ENCODE data around the gene IQGAP1.
"Not testable (repeated sequence)": the region's sequence is repeated elsewhere in the genome, so short reads cannot be mapped to it uniquely, and the experiment has no call there.

IQGAP1 gene

DNA sequence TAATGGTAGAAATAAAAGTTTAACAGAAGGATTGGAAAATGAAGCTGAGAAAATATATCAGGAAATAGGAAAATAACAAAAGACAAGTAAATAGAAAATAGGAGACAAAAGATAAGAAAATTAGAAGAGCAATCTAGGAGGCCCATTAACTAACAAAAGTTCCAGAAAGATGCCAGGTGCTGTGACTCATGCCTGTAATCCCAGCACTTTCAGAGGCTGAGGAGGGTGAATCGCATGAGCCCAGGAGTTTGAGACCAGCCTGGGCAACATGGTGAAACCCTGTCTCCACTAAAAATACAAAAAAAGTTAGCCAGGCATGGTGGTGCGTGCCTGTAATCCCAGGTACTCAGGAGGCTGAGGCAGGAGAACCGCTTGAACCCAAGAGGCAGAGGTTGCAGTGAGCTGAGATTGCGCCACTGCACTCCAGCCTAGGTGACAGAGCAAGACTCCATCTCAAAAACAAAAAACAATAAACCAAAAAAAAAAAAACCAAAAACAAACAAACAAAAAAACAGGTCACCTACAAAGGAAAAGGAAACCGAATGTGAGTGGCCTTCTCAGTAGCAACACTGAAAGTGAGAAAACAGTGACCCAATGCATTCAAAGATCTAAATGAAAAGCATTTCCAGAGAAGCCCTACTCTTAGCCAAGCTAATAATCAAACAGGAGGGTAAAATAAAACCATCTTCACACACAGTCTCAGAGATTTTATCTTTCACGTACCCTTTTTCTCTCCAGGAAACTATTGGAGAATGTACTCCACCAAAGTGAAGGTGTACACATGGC lies 136.2 kb downstream of the IQGAP1 start:
- not testable (repeated sequence) for DNase-seq (ENCODE audit: low read depth in 1 of 2, low spot score in 1 of 2)

DNA sequence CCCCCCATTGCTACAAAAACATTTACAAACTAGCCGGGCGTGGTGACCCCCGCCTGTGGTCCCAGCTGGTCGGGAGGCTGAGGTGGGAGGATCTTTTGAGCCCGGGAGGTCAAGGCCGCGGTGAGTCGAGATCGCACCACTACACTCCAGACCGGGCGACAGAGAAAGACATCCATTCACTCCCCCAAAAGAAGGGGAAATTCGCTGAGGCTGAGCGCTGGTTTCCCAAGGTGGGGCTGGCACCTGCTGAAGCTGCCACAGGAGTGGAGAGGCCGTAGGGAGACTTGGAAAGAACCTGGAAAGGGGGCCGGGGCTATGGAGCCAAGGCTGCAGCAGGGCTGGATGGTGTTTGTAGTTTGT lies 140.9 kb downstream of the IQGAP1 start:
- DNase-seq (ENCODE audit: low read depth in 1 of 2, low spot score in 1 of 2), result no peak

- DNase-seq (ENCODE audit: low read depth in 1 of 2, low spot score in 1 of 2), result peak; percentile 21 to 44
Measured at GRCh38 chr15:90529371-90530249, 141.6 kb downstream of the IQGAP1 start, which contains the start of gene CRTC3. TSS of gene CRTC3 (plus strand) at chr15:90529923. CDS start at chr15:90530072, 149 bp downstream.

DNA sequence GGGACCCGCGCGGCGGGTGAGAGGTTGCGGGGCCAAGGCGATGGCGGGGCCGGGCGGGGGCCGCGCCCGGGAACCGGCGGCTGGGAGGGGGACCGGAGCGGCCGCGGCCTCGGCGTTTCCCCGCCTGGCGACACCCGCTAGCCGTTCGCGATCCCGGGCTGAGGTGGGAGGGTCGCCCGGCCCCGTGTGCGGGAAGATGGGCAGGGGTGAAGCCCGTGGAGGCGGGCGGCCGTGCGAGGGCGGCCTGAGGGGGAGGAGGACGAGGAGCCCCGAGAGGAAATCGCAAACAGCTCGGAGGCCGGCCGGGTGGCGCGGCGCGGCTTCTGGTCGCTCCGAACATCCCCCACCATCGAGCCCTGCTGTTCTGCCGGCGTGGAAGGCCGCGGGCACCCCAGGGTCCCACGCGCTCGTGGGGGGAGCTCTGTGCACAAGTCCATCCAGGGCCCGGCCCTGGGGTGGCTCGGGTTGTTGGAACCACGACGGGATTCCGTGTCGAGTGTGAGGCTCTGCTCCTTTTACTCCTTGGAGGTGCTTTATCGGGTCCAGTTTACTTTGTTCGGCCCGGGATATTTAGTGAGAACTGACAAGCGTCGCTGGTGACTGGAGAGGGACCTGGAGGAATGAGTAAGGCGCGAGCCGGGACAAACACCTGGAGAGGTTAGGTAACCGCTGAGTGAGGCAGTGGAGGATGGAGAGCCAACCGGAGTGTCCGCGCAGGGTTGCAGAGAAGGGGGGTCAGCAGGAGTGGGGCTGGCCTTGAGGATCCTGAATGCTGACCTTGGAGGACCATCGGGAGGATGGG lies 142.4 kb downstream of the IQGAP1 start:
- peak in 1 of 2 donors; percentile 31 for DNase-seq (ENCODE audit: low read depth in 1 of 2, low spot score in 1 of 2)

GRCh38 chr15:90531147-90531546 lies 143.1 kb downstream of the IQGAP1 start:
- DNase-seq (ENCODE audit: low read depth in 1 of 2, low spot score in 1 of 2), result no peak

- no peak for DNase-seq (ENCODE audit: low read depth in 1 of 2, low spot score in 1 of 2)
Measured at GRCh38 chr15:90535254-90535653, 147.2 kb downstream of the IQGAP1 start.

- peak in 1 of 2 donors; percentile 36 for DNase-seq (ENCODE audit: low read depth in 1 of 2, low spot score in 1 of 2)
Measured at GRCh38 chr15:90539789-90540188, 151.7 kb downstream of the IQGAP1 start.

DNA sequence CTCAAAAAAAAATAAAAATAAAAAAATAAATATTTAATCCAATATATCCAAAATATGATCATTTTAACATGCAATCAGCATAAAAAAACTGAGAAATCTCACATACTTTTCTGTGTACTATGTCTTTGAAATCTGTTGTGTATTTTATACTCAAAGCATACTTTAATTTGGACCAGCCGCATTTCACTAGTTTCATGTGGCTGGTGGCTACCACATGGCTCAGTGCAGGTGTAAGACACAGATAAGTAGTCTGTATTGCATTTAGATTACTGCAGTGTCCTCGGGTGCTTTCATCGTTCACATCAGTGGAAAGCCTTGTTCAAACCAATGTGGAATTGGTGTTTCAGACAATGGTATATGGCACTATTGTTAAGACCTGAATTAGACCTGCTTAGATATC lies 152.7 kb downstream of the IQGAP1 start:
- no peak for DNase-seq (ENCODE audit: low read depth in 1 of 2, low spot score in 1 of 2)

DNA sequence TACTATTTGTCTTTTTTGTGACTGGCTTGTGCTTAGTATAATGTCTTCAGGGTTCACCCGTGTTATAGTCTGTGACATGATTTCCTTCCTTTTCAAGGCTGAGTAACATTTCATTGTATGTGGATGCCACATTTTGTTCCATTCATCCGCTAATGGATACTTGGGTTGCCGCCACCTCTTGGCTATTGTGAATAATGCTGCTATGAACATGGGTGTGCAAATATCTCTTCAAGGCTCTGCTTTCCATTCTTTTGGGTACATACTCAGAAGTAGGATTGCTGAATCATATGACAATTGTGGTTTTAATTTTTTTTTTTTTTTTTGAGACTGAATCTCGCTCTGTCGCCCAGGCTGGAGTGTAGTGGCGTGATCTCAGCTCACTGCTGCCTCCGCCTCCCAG lies 157.1 kb downstream of the IQGAP1 start:
- DNase-seq (ENCODE audit: low read depth in 1 of 2, low spot score in 1 of 2), result no peak

- no peak for DNase-seq (ENCODE audit: low read depth in 1 of 2, low spot score in 1 of 2)
Measured at GRCh38 chr15:90547540-90547939, 159.5 kb downstream of the IQGAP1 start.

DNA sequence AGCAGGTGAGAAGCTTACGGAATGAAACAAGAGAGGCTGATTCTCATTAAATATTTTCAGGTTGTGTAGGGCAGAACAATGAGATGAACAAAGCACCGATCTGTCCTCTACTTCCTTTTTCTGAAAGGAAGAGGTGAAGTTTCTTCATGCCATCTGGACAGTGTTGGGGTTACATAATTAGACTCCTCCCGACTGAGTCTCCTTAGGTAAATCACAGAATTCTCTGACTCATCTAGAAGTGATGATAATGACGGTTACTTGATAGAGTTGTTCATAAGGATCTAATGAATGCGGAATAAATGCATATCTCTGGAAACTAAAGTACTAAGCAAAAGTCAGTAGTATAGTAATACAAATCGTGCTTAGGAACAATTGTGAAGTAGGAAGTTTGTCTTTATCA lies 162.9 kb downstream of the IQGAP1 start:
- DNase-seq (ENCODE audit: low read depth in 1 of 2, low spot score in 1 of 2), result no peak

Data from activated CD4-positive, alpha-beta T cell treated with anti-CD3 and anti-CD28 coated beads, Interleukin-2, amount 50 U/mL, for 24 hours (primary cell).